ENCODE data around the gene ZNF710. TPM values are rescaled to one million over a fixed set of nuclear protein-coding genes. Genes with fewer than 3 reads are reported as not detected.

Gene ZNF710
- total RNA-seq, 1 experiment from 2014 or later: 11.3 TPM

- in situ Hi-C loops (cut with HindIII; ENCODE audit: low pct_unique_long_range_greater_than_20kb, low sequenced_read_pairs): no loop called here
- DNase-seq (ENCODE audit: low read depth): no peak
Measured at GRCh38 chr15:90083419-90083818, 82.3 kb downstream of the ZNF710 start.

GRCh38 chr15:90083954-90084607 lies 83.0 kb downstream of the ZNF710 start:
- DNase-seq (ENCODE audit: low read depth): no peak
- in situ Hi-C loops (cut with HindIII; ENCODE audit: low pct_unique_long_range_greater_than_20kb, low sequenced_read_pairs): no loop called here

- in situ Hi-C loops (cut with HindIII; ENCODE audit: low pct_unique_long_range_greater_than_20kb, low sequenced_read_pairs): no loop called here
Measured at GRCh38 chr15:90084876-90085423, 83.8 kb downstream of the ZNF710 start.

DNA sequence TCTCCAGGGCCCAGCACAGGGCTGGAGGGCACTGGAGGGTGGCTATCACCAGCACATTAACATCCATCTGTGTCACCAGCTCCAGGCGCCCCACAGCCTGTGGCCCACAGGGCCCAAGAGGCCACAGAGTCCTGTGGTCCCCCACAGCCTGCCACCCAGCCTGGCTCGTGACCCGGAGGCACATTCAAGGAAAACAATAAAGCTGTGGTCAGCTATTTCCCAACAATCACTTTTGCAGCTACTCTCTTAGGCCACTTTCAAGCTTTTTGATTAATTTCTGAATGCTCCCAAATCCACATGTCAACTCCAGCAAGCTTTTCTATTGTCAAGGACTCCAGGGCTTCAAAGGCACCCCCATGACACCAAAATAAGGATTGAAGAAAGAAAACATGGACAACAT lies 84.4 kb downstream of the ZNF710 start:
- in situ Hi-C loops (cut with HindIII; ENCODE audit: low pct_unique_long_range_greater_than_20kb, low sequenced_read_pairs): no loop called here
- no peak for DNase-seq (ENCODE audit: low read depth)

More at GRCh38 chr15:90084876-90085423, 83.8 kb downstream of the ZNF710 start:
- no peak for DNase-seq (ENCODE audit: low read depth)

GRCh38 chr15:90086868-90087268 lies 85.7 kb downstream of the ZNF710 start:
- peak; percentile 28 for DNase-seq (ENCODE audit: low read depth)
- in situ Hi-C loops (cut with HindIII; ENCODE audit: low pct_unique_long_range_greater_than_20kb, low sequenced_read_pairs): no loop called here

- DNase-seq (ENCODE audit: low read depth): no peak
- in situ Hi-C loops (cut with HindIII; ENCODE audit: low pct_unique_long_range_greater_than_20kb, low sequenced_read_pairs): no loop called here
Measured at GRCh38 chr15:90087454-90088154, 86.5 kb downstream of the ZNF710 start.

GRCh38 chr15:90090226-90090848 lies 89.2 kb downstream of the ZNF710 start:
- no peak for DNase-seq (ENCODE audit: low read depth)
- in situ Hi-C loops (cut with HindIII; ENCODE audit: low pct_unique_long_range_greater_than_20kb, low sequenced_read_pairs): no loop called here

DNA sequence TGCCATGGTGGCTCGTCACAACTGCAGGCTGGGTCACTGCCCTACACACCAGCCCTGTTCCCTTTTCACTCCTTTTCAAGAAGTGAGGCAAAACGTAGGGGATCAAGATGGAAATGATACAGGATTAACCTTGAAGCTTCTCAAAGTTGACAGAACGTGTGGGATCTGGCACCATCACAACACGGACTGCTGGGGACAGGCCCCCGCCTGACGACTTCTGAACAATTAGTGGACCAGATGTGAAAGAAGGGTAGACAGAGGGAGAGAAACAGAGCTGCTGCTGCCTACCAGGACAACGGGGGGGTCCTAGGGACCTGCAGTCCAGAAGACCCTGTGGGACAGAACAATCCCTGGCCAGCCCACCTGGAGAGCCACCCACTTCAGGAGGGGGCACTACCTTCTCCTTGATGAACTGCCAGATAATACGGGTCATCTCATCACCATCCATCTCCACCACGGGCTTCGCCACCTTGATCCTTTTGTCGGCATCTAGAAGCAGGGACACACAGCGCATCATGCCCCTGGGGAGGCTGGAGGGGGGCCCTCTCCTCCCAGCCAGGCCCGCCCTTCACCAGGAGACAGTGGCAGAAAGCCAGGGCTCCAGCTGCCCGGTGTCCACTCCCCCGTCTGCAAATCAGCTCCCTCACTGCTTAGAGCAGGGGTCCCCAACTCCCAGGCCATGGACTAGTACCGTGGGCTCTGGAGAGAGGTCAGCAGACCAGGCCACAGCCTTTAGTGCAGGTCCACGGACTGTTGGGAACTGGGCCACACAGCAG lies 90.2 kb downstream of the ZNF710 start:
- DNase-seq (ENCODE audit: low read depth): no peak
- in situ Hi-C loops (cut with HindIII; ENCODE audit: low pct_unique_long_range_greater_than_20kb, low sequenced_read_pairs): no loop called here

GRCh38 chr15:90095521-90095959 lies 94.4 kb downstream of the ZNF710 start:
- in situ Hi-C loops (cut with HindIII; ENCODE audit: low pct_unique_long_range_greater_than_20kb, low sequenced_read_pairs): no loop called here
- no peak for DNase-seq (ENCODE audit: low read depth)

- DNase-seq (ENCODE audit: low read depth): no peak
- in situ Hi-C loops (cut with HindIII; ENCODE audit: low pct_unique_long_range_greater_than_20kb, low sequenced_read_pairs): no loop called here
Measured at GRCh38 chr15:90097475-90097874, 96.4 kb downstream of the ZNF710 start.

- in situ Hi-C loops (cut with HindIII; ENCODE audit: low pct_unique_long_range_greater_than_20kb, low sequenced_read_pairs): no loop called here
- DNase-seq (ENCODE audit: low read depth): no peak
Measured at GRCh38 chr15:90099072-90099867, 98.1 kb downstream of the ZNF710 start.

- no peak for DNase-seq (ENCODE audit: low read depth)
- in situ Hi-C loops (cut with HindIII; ENCODE audit: low pct_unique_long_range_greater_than_20kb, low sequenced_read_pairs): no loop called here
Measured at GRCh38 chr15:90099868-90100831, 99.0 kb downstream of the ZNF710 start.

DNA sequence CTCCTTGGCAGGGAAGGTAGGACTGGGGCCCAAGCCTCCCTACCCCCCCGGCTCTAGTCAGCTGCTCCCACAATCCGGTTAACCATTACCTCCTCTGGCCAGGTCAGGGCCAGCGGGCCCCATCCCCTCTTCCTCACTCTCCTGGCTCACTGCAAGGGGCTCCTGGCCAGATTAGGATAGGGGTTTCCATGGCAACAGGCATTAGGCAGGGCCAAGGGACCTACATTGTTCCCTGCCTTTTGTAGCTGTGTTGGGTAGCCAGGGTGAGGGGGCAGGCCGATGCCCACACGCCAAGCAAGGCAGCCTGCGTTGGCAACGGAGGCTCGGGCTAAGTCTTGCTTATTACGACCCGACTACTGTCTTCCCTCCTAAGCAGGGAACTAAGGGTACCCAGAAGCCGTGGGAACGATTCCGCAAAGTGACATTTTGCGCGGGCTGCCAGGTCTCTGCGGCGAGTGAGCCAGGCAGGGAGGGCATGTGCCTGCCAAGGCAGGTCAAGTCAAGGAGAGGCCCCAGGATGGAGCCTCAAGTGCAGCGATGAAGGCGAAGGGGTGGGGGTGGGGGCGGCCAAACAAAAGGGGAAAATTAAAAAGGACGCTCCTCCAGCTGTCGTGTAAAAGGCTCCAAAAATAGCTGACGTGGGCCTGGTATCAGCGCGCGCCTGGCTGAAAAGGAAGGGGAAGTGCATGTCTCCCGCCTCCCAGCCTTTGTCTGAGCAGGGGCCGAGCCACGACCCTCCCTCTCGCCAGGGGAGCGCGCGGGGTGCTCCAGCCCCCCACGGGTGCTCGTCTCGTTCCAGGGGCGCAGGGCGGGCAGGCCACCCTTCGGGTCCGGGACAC lies 100.2 kb downstream of the ZNF710 start:
- DNase-seq (ENCODE audit: low read depth): no peak
- in situ Hi-C loops (cut with HindIII; ENCODE audit: low pct_unique_long_range_greater_than_20kb, low sequenced_read_pairs): no loop called here

GRCh38 chr15:90101969-90102890 lies 101.1 kb downstream of the ZNF710 start, which contains the start of gene IDH2:
Gene IDH2 (minus strand): TSS chr15:90102468. CDS start chr15:90102390, 78 bp downstream.
- peak; percentile 77 for DNase-seq (ENCODE audit: low read depth)
- in situ Hi-C loops (cut with HindIII; ENCODE audit: low pct_unique_long_range_greater_than_20kb, low sequenced_read_pairs): no loop called here
